NCI-H345 (cell line): ENCODE results near the gene GLIS2.

Experiments used
- DNase-seq: peaks from one replicate; lab custom pipeline; 2025; lab: John Stamatoyannopoulos, UW

Gene GLIS2

DNA sequence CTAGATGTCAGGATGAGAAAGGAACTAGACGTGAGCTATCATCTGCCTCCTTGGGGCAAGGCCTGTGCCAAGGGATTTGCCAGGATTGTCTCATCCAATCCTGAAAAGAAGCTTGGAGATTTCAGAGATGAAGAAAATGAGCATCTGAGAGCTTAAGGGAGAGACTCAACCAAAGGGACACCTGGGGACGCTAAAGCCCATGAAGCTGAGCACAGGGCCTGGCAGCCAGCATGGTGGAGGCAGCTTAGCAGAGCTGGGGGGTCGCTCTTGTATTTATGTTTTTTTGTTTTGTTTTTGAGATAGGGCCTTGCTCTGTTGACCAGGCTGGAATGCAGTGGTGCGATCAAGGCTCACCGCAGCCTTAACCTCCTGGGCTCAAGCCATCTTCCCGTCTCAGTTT lies 18.4 kb upstream of the GLIS2 start:
- no peak for DNase-seq

DNA sequence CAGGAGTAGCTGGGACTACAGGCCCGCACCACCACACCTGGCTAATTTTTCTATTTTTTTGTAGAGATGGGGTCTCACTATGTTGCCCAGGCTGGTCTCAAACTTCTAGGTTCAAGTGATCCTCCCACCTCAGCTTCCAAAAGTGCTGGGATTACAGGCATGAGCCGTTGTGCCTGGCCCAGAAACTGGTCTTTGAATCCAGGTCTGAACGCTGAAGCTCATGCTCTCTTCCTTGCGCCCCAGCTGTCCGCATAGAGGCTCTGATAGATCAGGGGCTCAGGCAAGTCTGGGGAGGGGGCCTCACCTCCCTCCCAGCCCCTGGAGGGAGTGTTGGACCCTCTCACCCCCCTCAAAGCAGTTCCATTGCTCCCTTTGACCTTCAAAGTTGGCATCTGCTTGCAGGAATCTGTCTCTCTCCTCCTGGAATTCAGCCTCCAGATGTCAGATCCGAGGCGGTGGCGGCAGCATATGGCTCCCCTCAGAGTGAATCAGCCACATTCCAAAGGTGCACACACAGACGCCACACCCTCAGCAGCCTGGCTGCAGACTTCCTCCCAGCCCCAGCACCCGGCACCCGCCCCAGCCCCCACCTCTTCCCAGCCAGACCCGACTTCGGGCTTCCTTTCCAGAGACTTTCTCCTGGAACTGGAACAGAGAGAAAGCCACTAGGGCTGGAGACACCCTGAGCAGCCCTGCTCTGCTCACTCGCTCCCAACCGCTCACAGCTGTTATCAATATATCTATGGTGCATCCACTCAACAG lies 16.9 kb upstream of the GLIS2 start:
- DNase-seq = no peak

DNA sequence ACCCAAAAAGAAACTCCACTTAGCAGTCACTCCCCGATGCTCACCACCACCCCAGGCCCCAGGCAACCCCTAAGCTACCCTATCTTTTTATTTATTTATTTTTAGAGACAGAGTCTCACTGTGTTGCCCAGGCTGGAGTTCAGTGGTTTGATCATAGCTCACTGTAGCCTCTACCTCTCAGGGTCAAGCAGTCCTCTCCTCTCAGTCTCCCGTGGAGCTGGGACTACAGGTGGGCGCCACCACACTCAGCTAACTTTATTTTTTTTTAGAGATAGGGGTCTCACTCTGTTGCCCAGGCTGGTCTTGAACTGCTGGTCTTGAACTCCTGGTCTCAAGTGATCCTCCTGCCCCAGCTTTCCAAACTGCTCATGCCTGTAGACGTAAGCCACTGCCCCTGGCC lies 14.7 kb upstream of the GLIS2 start:
- DNase-seq = no peak

DNA sequence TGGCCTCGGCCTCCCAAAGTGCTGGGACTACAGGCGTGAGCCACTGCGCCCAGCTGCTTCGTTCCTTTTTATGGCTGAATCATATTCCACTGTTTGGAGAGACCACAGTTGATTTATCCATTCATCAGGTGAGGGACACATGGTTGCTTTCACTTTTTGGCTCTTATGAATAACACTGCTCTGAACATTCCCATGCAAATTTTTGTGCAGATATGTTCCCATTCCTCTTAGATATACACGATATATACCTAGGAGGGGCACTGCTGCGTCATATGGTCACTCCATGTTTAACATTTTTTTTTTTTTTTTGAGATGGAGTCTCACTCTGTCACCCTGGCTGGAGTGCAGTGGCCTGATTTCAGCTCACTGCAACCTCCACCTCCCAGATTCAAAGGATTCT lies 13.9 kb upstream of the GLIS2 start:
- no peak for DNase-seq

DNA sequence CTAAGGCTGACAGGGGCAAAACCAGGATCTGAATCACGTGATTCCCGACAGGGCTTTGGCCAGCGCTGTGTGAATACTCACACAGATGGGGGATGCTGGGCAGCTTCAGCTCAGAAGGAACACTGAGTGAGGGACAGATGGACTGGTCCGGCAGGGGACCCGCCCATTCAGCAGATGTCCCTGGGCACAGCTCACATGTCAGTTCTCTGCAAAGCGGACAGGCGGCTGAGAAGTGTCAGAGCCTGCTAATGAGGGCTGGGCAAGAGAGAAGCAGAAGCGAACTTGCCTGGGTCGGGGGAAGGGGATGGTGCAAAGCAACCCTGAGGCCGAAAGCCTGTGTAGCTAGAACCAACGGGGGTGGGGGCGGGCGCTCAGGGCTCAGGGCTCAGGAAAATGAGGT lies 11.9 kb upstream of the GLIS2 start:
- DNase-seq = no peak

DNA sequence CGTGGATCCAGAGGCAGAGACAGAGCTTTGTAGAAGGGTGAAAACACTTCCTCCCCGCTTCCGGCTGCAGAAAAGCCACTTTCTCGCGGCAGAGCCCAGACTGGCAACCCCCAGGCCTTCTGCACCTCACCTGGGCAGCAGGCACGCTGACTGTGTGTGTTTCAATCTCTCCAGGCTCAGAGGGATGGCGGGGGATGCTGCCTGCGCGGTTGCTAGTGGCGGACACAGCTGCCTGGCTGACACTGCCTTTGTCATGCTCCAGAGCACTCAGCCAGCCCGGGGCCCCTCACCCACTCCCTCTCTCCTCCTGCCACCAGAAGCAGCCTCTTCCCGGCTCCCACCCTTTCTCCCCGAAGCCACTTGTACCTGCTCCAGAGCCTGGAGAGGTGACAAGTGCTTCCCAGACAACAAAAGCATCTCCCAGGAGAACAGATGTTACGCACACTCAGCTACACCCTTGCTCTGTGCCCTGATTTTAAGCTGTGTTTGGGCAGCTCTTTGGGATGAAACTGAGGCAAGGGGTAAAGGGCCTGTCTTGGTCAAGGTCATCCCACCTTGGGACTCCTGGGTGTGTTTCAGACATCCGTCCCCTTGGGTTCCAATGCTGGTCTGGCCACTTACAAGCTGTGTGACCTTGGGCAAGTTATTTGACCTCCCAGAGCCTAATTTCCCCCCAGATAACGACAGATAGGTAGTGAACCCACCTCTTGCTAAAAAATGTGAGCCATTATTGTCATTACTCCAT lies 9.2 kb upstream of the GLIS2 start:
- DNase-seq = peak; percentile 86

DNA sequence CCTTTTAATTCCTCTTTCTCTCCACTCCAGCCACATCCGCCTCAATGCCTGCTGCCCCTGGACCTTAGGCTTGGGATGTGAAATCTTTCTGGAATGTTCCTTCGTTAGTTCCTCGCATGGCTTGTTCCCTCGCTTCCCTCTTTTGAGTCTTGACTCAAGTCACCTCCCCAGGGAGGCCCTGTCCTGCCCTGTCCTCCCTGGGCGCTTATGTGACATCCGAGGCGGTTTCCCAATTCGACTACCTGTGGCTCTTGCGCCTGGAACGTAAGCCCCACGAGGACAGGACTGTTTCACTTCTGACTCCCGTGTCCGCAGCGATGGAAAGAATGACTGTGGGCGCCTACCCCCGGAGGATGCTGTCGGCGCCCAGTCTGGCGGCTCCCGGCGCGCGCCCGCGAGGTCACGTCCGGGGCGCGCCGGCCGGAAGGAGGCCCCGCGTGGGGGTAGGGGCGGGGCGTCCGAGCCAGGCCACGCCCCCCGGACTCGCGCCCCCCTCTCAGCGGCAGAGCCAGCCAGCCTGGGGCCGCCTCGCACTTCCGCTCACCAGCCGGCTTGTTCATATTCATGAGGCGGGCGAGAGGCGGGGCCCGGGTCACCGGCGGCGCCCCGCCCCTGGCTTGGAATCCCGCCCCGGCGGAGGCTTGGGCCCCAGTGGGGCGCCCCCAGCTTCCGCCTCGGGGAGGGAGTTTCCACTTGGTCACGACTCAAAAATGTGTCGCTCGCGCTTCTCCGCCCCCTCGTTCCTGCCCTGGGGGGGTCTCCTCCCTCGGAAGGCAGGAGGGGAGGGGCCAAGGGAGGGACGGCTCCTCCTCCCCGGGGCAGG lies 8.4 kb upstream of the GLIS2 start:
- DNase-seq = peak; percentile 93

DNA sequence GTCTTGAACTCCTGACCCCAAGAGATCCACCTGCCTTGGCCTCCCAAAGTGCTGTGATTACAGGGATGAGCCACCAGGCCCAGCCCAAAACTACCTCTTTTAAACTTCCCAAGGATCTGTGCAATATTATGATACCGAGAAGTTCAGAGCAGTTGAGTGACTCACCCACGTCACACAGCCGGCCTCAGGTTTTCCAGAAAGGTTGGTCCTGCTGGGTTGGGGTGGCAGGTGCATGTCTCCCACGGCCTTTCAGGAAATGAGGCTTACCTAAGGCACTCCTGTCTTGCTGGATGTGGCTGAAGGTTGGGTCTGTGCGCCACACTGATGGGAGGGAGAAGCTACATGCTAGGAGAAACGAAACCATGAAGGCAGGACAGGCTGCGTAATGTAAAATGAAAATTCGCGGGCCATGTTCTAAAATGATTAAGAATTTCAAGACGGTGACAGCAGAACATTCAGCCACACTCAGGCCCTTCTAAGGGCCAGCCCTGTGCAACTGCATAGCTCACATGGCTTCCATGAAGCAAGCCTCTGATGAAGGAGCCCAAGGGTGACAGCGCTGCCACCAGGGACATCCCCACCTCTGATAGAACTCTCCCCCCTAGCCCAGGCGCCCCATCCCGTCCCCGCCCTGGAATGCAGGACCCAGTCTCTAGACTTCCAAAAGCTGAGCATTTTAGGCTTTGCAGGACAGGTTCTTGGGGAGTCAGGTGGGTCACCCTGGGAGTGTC lies 6.6 kb upstream of the GLIS2 start:
- DNase-seq = no peak

DNA sequence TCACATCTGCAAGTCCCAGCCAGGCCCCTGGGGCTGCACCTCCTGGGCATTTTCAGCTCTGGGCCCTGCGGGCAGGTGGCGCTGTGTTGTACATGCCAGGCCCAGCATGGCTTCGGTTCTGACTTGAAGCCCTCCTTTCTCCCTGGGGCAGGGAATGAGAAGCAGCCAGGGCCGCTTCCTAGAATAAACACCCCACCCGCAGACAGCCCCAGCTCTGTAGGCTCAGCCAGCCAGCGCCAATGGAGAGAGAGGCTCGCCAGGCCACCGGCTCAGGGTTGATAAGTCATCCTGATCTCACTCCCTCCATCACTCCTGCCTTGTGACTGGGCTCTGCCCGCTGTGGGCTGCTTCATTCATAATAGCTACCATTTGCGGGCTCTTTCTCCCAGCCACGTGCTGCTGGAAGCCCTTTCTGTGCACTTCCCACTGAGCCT lies 6.0 kb upstream of the GLIS2 start:
- DNase-seq = peak; percentile 56

DNA sequence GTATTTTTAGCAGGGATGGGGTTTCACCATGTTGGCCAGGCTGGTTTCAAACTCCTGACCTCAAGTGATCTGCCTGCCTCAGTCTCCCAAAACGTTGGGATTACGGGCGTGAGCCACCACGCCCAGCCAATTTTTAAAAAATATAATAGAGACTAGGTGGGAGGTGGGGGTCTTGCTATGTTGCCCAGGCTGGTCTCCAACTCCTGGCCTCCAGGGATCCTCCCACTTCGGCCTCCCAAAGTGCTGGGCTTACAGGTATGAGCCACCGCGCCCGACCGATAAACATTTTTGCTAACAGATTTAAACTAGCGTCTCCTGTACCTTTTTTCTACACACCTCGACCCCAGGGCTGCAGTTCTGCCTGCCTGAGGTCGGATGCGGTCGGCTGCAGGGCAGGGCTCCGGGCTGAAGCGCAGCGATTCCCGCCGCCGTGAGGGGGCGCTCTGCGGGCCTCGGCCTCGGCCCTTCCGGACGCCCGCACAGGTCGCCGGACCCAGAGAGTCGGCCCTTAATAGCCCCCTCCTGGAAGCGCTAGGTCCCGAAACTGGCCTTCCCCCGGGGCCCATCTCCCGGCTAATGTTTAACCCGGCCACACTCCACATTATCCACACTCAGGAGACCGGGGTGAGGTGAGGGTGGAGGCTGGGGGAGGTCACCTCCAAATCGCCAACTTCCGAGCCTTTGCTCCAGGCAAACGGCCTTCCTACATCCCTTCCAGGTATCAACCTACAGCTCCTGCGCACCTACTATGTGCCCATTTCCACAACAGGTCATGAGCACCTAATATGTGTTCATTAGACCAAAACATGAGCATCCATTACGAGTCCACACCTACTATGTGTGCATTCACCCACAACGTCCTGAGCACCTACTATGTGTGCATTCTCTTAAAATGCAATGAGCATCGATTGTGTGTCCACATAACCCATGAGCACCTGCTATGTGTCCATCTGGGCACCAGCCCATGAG lies 2.0 kb upstream of the GLIS2 start:
- DNase-seq = no peak

DNA sequence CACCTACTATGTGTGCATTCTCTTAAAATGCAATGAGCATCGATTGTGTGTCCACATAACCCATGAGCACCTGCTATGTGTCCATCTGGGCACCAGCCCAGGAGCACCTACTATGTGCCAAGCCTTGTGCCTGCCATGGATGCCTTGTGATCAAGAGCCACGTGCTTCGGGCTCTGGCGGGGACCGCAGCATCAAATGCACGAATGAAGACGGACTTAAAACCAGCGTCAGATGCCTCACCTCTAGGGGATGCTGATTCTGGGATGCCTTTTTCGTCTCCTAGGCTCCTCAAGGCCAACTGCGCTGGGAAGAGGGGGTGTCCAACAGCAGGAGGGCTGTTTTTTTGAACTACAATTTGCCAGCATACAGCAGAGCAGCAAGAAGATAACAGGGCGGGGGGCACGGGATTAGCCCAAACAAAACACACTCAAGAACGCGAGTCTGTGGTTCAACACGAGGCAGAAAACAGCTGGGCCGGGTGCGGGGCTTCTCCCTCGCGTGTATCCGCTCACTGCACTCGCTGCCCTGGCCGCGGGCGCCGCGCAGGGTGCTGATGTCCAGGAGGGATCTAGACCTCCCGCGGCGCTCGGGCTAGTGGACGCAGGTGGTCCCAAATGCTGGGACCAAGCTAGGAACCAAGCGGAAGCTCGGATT lies 1.2 kb upstream of the GLIS2 start:
- DNase-seq = peak; percentile 33

DNA sequence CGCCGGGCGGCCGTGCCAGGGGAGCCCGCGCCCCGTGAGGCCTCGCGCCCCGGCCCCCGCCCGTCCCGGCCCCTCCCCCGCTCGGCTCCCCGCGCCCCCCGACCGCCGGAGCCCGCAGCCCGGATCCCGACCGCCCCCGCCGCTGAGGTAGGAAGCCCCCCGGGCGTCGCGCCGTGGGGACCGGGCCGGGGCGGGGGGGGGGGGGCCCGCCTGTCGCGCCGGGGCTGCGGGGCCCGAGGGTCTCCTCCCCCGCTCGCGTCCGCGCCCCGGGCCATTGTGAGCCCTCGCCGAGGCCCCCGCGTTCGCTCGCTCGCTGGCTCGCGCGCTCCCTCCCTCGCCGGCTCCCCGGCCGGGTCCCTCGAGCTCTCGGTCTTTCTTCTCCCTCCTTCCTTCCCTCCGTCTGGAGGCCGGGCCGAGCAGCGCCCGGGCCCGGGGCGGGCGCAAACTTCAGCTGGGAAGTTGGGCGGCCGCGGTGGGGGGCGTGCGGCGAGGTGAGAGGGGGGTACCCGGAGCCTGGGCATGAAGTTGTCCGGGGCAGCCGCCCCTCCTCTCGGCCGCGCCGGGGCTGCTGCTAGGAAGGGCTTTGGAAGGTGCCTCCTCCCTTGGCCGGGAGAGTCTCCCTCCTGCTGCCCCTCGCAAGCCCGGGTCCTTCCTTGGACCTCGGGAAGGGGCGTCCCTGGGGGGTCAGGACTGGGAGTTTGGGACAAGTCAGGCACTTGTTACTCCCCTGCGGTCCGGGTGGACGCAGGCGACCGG lies 419 bp downstream of the GLIS2 start:
- DNase-seq = peak; percentile 49

DNA sequence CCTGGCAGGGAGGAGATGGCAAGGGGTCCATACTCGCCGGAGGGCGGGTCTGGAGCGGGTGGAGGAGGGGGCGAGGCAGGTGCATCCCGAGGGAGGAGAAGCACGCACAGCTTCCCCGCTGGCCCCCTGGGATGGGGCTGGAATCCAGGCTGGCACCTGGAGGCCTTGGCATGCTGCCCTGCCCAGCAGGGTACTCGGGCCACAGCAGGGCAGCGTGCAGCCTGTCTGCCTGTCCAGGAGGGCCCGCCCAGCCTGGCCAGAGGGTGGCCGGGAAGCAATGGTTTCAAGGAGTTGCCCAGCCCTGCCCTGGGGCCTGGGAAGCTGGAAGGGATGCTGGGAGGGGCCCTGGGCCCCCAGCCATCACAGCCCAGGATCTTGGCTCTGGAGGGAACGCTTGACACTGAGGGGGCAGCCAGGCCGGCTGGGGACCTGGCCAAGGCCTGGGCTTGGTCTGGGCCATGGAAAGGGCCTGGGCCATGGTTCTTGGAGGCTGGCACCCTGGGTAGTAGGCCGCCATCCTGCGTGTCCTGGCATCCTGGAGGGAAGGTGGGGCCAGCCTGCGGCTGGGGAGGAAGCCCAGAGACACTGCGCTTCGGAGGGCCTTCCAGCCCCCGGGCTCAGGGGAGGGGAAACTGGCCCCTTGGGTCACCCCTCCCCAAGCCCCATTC lies 1.1 kb downstream of the GLIS2 start:
- peak; percentile 85 for DNase-seq

DNA sequence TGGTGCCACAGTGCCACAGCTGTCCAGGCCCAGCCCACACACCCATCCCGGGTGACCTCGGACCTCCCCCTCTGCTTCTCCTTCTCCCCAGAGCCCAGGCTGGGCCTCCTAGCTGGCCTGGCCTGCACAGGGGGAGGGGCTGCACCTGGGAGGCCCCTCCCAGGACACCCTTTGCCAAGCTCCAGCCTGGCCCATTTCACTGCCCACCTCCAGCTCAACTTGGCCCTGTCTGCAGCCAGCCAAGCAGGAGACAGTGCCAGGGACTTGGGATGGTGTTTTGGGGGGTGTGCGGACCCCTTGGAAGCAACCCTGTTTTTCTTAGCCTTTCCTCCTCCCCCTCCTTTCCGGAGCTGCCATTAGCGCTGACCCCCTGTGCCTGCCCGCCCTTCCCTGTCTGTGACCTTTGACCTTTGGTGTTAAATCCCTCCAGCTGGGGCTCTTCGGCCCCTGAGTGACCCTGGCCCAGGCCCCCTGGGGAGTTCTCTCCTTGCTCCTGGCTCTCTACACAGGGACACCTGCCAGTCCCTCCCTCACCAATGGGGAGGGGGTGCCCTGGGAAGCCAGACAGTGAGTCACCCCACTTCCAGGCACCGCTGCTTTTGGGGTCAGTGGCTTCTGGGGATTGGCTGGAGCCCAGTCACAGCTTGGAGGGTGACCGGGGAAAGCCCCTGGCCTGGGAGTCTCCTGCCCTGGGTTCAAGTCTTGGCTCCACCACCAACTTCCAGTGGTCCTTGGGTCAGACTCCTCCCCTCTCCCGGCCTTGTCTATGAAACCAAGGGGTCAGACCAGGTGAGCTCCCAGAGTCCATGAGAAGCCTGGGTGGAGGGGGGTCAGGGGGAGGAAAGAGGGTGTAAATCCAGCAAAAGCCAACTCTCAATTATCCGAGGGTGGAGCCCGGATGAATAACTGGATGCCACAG lies 1.9 kb downstream of the GLIS2 start:
- DNase-seq = no peak

DNA sequence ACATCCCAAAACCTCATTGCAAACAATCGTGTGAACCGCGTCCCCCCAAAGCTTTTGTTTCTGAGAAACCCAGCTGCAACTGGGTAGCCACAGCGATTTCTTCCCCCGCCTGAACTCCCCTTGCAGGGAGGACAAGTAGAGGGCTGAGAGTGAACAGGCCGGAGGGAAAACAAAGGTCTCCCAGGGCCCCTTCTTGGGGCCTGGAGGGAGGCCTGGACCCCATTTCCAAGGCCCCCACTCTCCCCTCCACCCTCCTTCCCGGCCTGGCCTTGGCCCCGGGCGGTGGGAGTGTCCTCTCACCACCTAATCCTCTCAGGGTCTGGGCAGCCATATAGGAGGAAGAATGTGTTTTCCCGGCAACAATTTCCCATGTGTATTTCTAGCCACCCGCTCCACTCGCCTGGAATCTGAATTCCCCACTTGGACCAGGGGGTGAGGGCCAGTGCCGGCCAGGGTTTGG lies 2.6 kb downstream of the GLIS2 start:
- no peak for DNase-seq

DNA sequence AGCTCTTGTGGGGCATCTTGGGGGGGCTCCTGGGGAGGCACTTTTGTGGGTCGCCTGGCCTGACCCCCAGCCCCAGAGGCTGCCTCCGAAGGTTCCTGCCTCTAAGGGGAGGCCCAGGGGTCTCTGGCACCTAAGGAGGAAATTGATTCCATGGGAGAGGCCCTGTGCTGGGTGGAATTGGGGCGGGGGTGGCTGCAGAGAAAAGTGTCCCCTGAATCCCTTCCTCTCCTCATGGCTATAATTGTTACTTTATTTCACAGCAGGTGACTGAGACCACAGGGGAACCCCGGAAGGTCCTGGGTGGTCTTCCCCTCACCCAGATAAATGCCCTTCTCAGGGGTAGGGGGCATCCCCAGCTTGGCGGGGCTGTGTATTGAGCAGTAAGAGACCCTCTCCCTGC lies 3.1 kb downstream of the GLIS2 start:
- DNase-seq = no peak

DNA sequence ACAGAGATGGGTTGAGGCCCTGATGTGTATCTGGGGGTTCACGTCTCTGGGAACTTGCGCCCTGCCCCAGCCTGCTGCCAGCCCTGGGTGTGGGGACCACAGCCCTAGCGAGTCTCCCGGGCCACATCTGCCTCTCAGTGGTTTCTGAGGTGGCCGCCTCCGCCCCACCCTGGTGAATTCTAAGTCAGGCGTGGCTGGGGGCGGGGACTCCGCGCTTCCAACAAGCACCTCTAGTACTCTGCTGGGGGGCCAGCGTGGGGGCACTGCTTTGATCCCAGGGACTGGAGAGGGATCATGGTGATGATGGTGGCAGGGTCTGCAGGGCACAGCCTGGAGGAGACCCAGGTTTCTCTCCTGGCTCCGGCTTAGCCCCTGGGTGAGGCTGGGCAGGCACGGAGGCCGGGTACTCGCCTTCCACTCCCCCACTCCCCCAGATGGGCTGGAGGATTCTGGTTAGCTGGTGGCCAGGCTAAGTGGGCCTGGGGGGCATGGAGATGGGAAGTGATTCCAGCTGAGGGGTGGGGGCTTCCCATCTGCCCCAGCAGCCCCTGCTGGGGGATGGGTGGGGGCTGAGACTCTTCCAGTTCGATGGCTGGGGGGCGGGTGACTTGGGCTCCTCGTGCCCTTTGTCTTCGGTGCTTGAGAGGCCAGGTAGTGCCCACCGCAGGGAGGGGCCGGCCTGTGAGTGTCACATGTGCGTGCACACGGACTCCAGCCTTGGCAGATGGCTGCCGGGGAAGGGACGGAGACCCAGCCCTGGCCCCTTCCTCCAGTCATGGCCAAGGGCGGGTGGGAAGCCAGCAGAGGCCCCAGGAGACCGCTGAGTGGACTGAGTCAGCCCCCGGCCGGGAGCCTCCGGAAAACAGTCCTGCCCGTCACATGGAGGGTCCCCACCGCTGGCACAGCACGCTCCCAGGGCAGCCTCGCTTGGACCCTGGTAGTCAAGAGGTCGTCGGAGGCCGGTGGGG lies 3.9 kb downstream of the GLIS2 start:
- no peak for DNase-seq
